HG02943 (cell line): ENCODE measurements around the gene SLC5A12.

ENCODE experiments used
- ATAC-seq: cut with Tn5 transposase; IDR thresholded peaks from one replicate; pipeline ENCODE4 v1.9.1; 2021; ENCODE audit warnings: mild to moderate bottlenecking, low read depth, moderate library complexity; ENCODE audit not compliant: unreplicated experiment

The SLC5A12 gene

GRCh38 chr11:26719998-26720397 is 1.9 kb downstream of the SLC5A12 start:
- ATAC-seq: no peak

GRCh38 chr11:26719289-26719973 is 2.4 kb downstream of the SLC5A12 start:
- no peak for ATAC-seq

- ATAC-seq: no peak
These were observed 4.1 kb downstream of the SLC5A12 start for GRCh38 chr11:26717771-26718170.

GRCh38 chr11:26715133-26715532 is 6.7 kb downstream of the SLC5A12 start:
- no peak for ATAC-seq

- no peak for ATAC-seq
These were observed 9.4 kb downstream of the SLC5A12 start for GRCh38 chr11:26712497-26712896.

GRCh38 chr11:26710489-26710888 is 11.4 kb downstream of the SLC5A12 start:
- ATAC-seq: no peak

GRCh38 chr11:26708736-26709456 is 13.0 kb downstream of the SLC5A12 start:
- ATAC-seq: no peak

GRCh38 chr11:26706181-26706580 is 15.7 kb downstream of the SLC5A12 start:
- ATAC-seq: no peak

- no peak for ATAC-seq
These were observed 17.6 kb downstream of the SLC5A12 start for GRCh38 chr11:26704249-26704648.

- no peak for ATAC-seq
These were observed 18.3 kb downstream of the SLC5A12 start for GRCh38 chr11:26703411-26704191.

GRCh38 chr11:26702406-26702805 is 19.5 kb downstream of the SLC5A12 start:
- no peak for ATAC-seq

GRCh38 chr11:26700574-26701235 is 21.2 kb downstream of the SLC5A12 start:
- no peak for ATAC-seq

GRCh38 chr11:26698224-26698623 is 23.6 kb downstream of the SLC5A12 start:
- ATAC-seq: no peak

- ATAC-seq: no peak
These were observed 25.5 kb downstream of the SLC5A12 start for GRCh38 chr11:26696330-26696729.

- ATAC-seq: no peak
These were observed 33.2 kb downstream of the SLC5A12 start for GRCh38 chr11:26688701-26689100.

GRCh38 chr11:26687351-26687750 is 34.5 kb downstream of the SLC5A12 start:
- no peak for ATAC-seq

- ATAC-seq: no peak
These were observed 44.3 kb downstream of the SLC5A12 start for GRCh38 chr11:26677566-26677965.

- no peak for ATAC-seq
These were observed 45.2 kb downstream of the SLC5A12 start for GRCh38 chr11:26676641-26677040.

- ATAC-seq: no peak
These were observed 46.5 kb downstream of the SLC5A12 start for GRCh38 chr11:26675233-26675928.

- no peak for ATAC-seq
These were observed 55.9 kb downstream of the SLC5A12 start for GRCh38 chr11:26665946-26666345.
